Neural progenitor cell (in vitro differentiated cells): ENCODE results near the gene CNPY2.

Experiments
- EZH2 ChIP-seq: fragments of 200-600 bp; sonication (generic); IDR thresholded peaks from 2 replicates; pipeline ENCODE4 v1.6.1; 2017; ENCODE audit warnings: antibody characterized with exemption, mild to moderate bottlenecking, moderate library complexity
- EZH2phosphoT487 ChIP-seq: fragments of 200-600 bp; sonication (generic); IDR thresholded peaks from 2 replicates; pipeline ENCODE4 v1.6.1; 2017; ENCODE audit warnings: antibody characterized with exemption
- TF ChIP-seq, protein P1 (sequence below): fragments of 200-600 bp; sonication (generic); IDR thresholded peaks from 2 replicates; pipeline ENCODE4 v1.5.1; 2017; ENCODE audit warnings: antibody characterized with exemption, mild to moderate bottlenecking

- TF ChIP-seq, protein P1, sequence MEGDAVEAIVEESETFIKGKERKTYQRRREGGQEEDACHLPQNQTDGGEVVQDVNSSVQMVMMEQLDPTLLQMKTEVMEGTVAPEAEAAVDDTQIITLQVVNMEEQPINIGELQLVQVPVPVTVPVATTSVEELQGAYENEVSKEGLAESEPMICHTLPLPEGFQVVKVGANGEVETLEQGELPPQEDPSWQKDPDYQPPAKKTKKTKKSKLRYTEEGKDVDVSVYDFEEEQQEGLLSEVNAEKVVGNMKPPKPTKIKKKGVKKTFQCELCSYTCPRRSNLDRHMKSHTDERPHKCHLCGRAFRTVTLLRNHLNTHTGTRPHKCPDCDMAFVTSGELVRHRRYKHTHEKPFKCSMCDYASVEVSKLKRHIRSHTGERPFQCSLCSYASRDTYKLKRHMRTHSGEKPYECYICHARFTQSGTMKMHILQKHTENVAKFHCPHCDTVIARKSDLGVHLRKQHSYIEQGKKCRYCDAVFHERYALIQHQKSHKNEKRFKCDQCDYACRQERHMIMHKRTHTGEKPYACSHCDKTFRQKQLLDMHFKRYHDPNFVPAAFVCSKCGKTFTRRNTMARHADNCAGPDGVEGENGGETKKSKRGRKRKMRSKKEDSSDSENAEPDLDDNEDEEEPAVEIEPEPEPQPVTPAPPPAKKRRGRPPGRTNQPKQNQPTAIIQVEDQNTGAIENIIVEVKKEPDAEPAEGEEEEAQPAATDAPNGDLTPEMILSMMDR = no peak
- TF ChIP-seq EZH2 = no peak
- no peak for TF ChIP-seq EZH2phosphoT487
These were observed 20.8 kb upstream of the CNPY2 start for GRCh38 chr12:56336361-56337167.
